NT2/D1 (cell line): ENCODE data around the gene PACS2.

Source experiments
- SUZ12 ChIP-seq: IDR thresholded peaks from 2 replicates; pipeline ENCODE4 v1.6.1; 2011; ENCODE audit not compliant: insufficient read length, insufficient read depth; ENCODE audit errors: extremely low read depth
- YY1 ChIP-seq: IDR thresholded peaks from 2 replicates; pipeline ENCODE4 v1.6.1; 2011; ENCODE audit not compliant: insufficient read length, insufficient read depth
- ZNF274 ChIP-seq: IDR thresholded peaks from 2 replicates; pipeline ENCODE4 v1.6.1; 2011; ENCODE audit warnings: mild to moderate bottlenecking, low read depth, low read length

DNA sequence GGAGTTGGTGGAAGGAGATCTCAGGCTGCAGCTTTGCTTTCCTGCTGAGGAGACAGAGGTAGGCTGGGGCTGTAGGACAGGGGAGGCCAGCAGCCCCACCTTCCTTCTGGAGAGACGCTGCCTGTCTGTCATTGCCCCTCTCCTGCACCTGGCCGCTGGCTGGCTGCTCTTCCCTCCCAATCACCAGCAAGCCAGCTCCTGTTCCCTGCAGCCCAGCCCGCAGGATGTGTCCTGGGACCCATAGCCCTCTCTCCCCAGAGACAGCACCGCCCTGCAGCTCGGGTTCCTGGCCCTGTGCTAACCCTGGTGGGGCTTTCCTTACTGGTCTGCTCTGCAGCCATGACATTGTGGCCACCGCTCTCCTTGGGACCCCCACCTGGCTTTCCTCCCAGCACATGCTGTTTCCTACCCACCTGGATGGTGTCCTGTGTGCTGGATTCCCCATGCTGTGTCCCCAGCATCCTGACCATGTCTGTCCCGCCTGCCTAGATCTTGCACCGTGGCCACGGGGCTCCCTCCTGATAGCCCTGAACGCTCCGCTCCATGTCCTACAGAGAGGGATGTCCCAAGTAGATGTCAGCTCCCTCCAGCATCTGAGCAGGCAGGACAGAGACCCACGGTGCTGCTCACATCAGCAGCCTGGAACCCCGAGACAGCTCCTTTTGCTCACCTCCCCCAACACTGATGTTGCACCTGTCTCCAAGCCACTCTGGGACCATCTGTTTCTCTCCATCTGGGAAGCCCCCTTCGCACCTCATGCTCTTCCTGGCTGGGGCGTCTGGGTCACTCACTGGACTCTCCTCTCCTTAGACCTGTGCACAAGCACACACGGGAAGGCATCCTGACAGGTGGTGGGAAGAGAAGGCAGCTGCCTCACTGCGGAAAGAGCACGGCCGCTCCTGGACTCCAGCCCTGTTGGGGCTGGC, 104.0 kb downstream of the PACS2 start:
- TF ChIP-seq YY1 (no peak), SUZ12 (no peak), ZNF274 (no peak)
